GM12878 (cell line): Measurements from ENCODE around the gene RHEBL1. TPM values are rescaled to one million over a fixed set of nuclear protein-coding genes. Genes with fewer than 3 reads are reported as not detected.

ENCODE experiments used
- ATAC-seq: fragments of 200-7000 bp; cut with Tn5 transposase; 3 replicates; pipeline ENCODE4 v1.9.1; 2020; ENCODE audit warnings: mild to moderate bottlenecking, moderate library complexity
- BruUV-seq: library from RNA; stranded (reverse); fragments of 400-500 nt; replicated peaks from 2 replicates; lab custom pipeline; 2021; lab: Mats Ljungman, UMichigan
- CTCF ChIA-PET: fragments of 300-600 bp; sonication (Branson Sonifier 250); formaldehyde crosslinking; extraction: SDS; loops from one replicate; lab custom pipeline; 2021; ENCODE audit warnings: inconsistent platforms; lab: Yijun Ruan, JAX
- POLR2A ChIA-PET: fragments of 350-600 bp; formaldehyde crosslinking; extraction: SDS; loops from one replicate; lab custom pipeline; 2021; ENCODE audit warnings: inconsistent platforms; lab: Charles Lee
- RAD21 ChIA-PET: fragments of 300-600 bp; sonication (Branson Sonifier 250); formaldehyde crosslinking; loops from one replicate; lab custom pipeline; 2023; ENCODE audit warnings: antibody characterized with exemption; ENCODE audit not compliant: unreplicated experiment; lab: Charles Lee
- SMC1A ChIA-PET: fragments of 300-600 bp; sonication (Branson Sonifier 250); formaldehyde crosslinking; loops from one replicate; lab custom pipeline; 2023; ENCODE audit not compliant: unreplicated experiment, uncharacterized antibody; lab: Charles Lee
- DNase-seq: peaks from one replicate; pipeline ENCODE4 v3.0.0-alpha.2; 2011; ENCODE audit warnings: low read depth, low spot score
- FAIRE-seq: peaks from 3 replicates; lab custom pipeline; 2011; peaks lifted over from hg19 to GRCh38; lab: Jason Lieb, UNC
- H2AFZ ChIP-seq: 2 replicates; pipeline ENCODE4 v1.6.0; 2011; ENCODE audit warnings: low read depth, low read length, control low read depth; ENCODE audit not compliant: control insufficient read depth
- H3K27ac ChIP-seq: 2 replicates; pipeline ENCODE4 v1.5.1; 2011; ENCODE audit warnings: control low read depth; ENCODE audit not compliant: control insufficient read depth, insufficient read depth
- H3K27me3 ChIP-seq, 2 experiments: replicated peaks in 1 of 2; 2 replicates each; pipeline versions ENCODE4 v1.6.0 to v1.6.1; 2011; ENCODE audit warnings: low read length in 1 of 2; ENCODE audit not compliant: control insufficient read depth in 2 of 2, insufficient read depth in 2 of 2
- H3K36me3 ChIP-seq, 2 experiments: 2 replicates each; pipeline ENCODE4 v1.5.1; 2011; ENCODE audit warnings: low read length in 1 of 2; ENCODE audit not compliant: control insufficient read depth in 2 of 2, insufficient read depth in 2 of 2
- H3K4me1 ChIP-seq: 2 replicates; pipeline ENCODE4 v1.6.1; 2011; ENCODE audit warnings: mild to moderate bottlenecking, low read length, moderate library complexity, mixed read lengths; ENCODE audit not compliant: control insufficient read depth, insufficient read depth
- H3K4me2 ChIP-seq: 2 replicates; pipeline ENCODE4 v1.6.0; 2011; ENCODE audit warnings: control low read depth; ENCODE audit not compliant: control insufficient read depth, insufficient read depth
- H3K4me3 ChIP-seq: fragments of 200-600 bp; sonication (generic); 2 replicates; pipeline ENCODE4 v1.5.1; 2016
- H3K79me2 ChIP-seq: 2 replicates; pipeline ENCODE4 v1.6.0; 2011; ENCODE audit warnings: low read length; ENCODE audit not compliant: control insufficient read depth, insufficient read depth
- H3K9ac ChIP-seq: 2 replicates; pipeline ENCODE4 v1.8.0; 2011; ENCODE audit warnings: low read length, control low read depth, mixed read lengths; ENCODE audit not compliant: control insufficient read depth, insufficient read depth
- H3K9me3 ChIP-seq: replicated peaks from 3 replicates; pipeline ENCODE4 v1.5.1; 2011; ENCODE audit warnings: mild to moderate bottlenecking, low read length; ENCODE audit not compliant: control insufficient read depth, insufficient read depth
- H4K20me1 ChIP-seq: 2 replicates; pipeline ENCODE4 v1.6.0; 2011; ENCODE audit not compliant: control insufficient read depth, insufficient read depth
- BCLAF1 ChIP-seq: fragments of 450-650 bp; IDR thresholded peaks from 2 replicates; pipeline ENCODE4 v1.6.1; 2017; ENCODE audit warnings: antibody characterized with exemption, mild to moderate bottlenecking, moderate library complexity
- DPF2 ChIP-seq: fragments of 450-650 bp; IDR thresholded peaks from 2 replicates; pipeline ENCODE4 v1.6.1; 2017; ENCODE audit warnings: mild to moderate bottlenecking
- FOS ChIP-seq: IDR thresholded peaks from 3 replicates; pipeline ENCODE4 v1.6.1; 2011; ENCODE audit warnings: borderline replicate concordance; ENCODE audit not compliant: insufficient read length; ENCODE audit errors: extremely low read depth
- KLF5 ChIP-seq: fragments of 450-650 bp; IDR thresholded peaks from 2 replicates; pipeline ENCODE4 v1.6.1; 2014; ENCODE audit warnings: mild to moderate bottlenecking; ENCODE audit not compliant: partially characterized antibody
- NFYB ChIP-seq: IDR thresholded peaks from 2 replicates; pipeline ENCODE4 v1.6.1; 2011; ENCODE audit warnings: low read depth, mild to moderate bottlenecking, low read length, improper control_type of control experiment, moderate library complexity; ENCODE audit not compliant: insufficient read depth
- NR2C2 ChIP-seq: IDR thresholded peaks from 2 replicates; pipeline ENCODE4 v1.6.1; 2011; ENCODE audit warnings: borderline replicate concordance, low read depth; ENCODE audit not compliant: control insufficient read depth, insufficient read length
- PAX5 ChIP-seq: IDR thresholded peaks from 2 replicates; pipeline ENCODE4 v1.6.1; 2011; ENCODE audit warnings: low read depth, low read length, borderline replicate concordance
- PKNOX1 ChIP-seq: fragments of 450-650 bp; IDR thresholded peaks from 2 replicates; pipeline ENCODE4 v1.6.1; 2016; ENCODE audit warnings: mild to moderate bottlenecking
- POLR2A ChIP-seq: IDR thresholded peaks from 2 replicates; pipeline ENCODE4 v1.6.1; 2011; ENCODE audit warnings: low read depth, mild to moderate bottlenecking, low read length
- POU2F2 ChIP-seq: IDR thresholded peaks from 3 replicates; pipeline ENCODE4 v1.6.1; 2011; ENCODE audit warnings: low read depth, mild to moderate bottlenecking, low read length, borderline replicate concordance
- RUNX3 ChIP-seq: IDR thresholded peaks from 2 replicates; pipeline ENCODE4 v1.6.1; 2012; ENCODE audit warnings: low read length, inconsistent platforms
- SMAD1 ChIP-seq: fragments of 450-650 bp; IDR thresholded peaks from 2 replicates; pipeline ENCODE4 v1.6.1; 2018; ENCODE audit warnings: mild to moderate bottlenecking, low read depth; ENCODE audit not compliant: partially characterized antibody
- TCF7 ChIP-seq: IDR thresholded peaks from 2 replicates; pipeline ENCODE4 v1.6.1; 2014; ENCODE audit warnings: antibody characterized with exemption, borderline replicate concordance
- WGBS: methylation state at CpG from one replicate; pipeline ENCODE4 v1.1.6; 2016; ENCODE audit warnings: low lambda C conversion rate; ENCODE audit not compliant: insufficient replicate concordance, insufficient coverage; ENCODE audit errors: missing lambda C conversion rate; 5-methylcytosine and 5-hydroxymethylcytosine counted together
- in situ Hi-C: fragments of 300-500 bp; cut with MboI; formaldehyde crosslinking; loops from 9 replicates; pipeline ENCODE4 v1.14.3; 2018; ENCODE audit warnings: mixed read lengths
- intact Hi-C: fragments of 100-400 bp; cut with micrococcal nuclease; formaldehyde crosslinking; loops from one replicate; pipeline ENCODE4 v1.14.2; 2022; ENCODE audit not compliant: unreplicated experiment
- polyA plus RNA-seq, 11 experiments: library from polyadenylated mRNA; depleted of rRNA in 4 of 11; unstranded in 6 of 11; stranded (reverse) in 5 of 11; fragments of >200 nt; fragmentation: Nextera tagmentation in 4 of 11; fragmentation: Illumina TruSeq in 1 of 11; extraction: Ambion mirVana in 4 of 11; extraction: Trizol in 1 of 11; gene quantifications; 1 replicate in 1 of 11; 2 replicates in 10 of 11; pipeline versions ENCODE4 v1.2.1 to v1.2.3, GENCODE V29; 2011 to 2016; ENCODE audit warnings: inconsistent platforms in 2 of 11, missing spikeins in 2 of 11, low read depth in 1 of 11
- total RNA-seq, 4 experiments: library from RNA; depleted of rRNA in 3 of 4; stranded (reverse); fragments of >200 nt in 3 of 4; fragmentation: Illumina TruSeq in 1 of 4; extraction: Trizol in 1 of 4; gene quantifications; 2 replicates each; pipeline versions ENCODE4 v1.2.1 to v1.2.3, GENCODE V29; 2013 to 2021

RHEBL1 gene
- total and polyA plus RNA-seq, 10 of the 15 experiments (the other 5 are each of a cell fraction or from before 2014, with no cell fraction given), result 5.9 to 18.7 (median 12.0) TPM

- ChIA-PET POLR2A (no interaction called here), CTCF (interaction anchor here (0.9 to 1.8 kb wide), 3 partner anchors 13 to 33 kb away, joined by 3 to 13 read pairs (median 3); no protein-coding TSS in a partner anchor), SMC1A (no interaction called here), RAD21 (interaction anchor here (1.5 kb wide), 1 partner anchor 12 kb away, joined by 3 read pairs; no protein-coding TSS in a partner anchor)
- no peak overlapping the region for H2AFZ ChIP-seq
- peaks cover 23 to 41% of the 10 kb centered on the region in 2 experiments for H3K36me3 ChIP-seq
- DNase-seq (no peak), ATAC-seq (no peak; the same call in 2 of the 3 replicates), FAIRE-seq (no peak)
- no peaks in the 10 kb centered on the region for H3K4me1 ChIP-seq
- 94% methylated on average over 16 of the region's 19 CpGs for WGBS
- intact Hi-C loops, result no loop called here
- no peak overlapping the region for H3K4me3 ChIP-seq
- BruUV-seq, result TSS peak; percentile 5
- H3K9me3 ChIP-seq, result no peaks in the 10 kb centered on the region
- in situ Hi-C loops, result no loop called here
- no peaks in the 10 kb centered on the region for H4K20me1 ChIP-seq
- H3K79me2 ChIP-seq, result no peaks in the 10 kb centered on the region
- H3K27me3 ChIP-seq, result no peaks in the 10 kb centered on the region
- no peak overlapping the region for H3K4me2 ChIP-seq
- TF ChIP-seq POLR2A (peak; percentile 57; the same call in 1 of the 2 replicates), DPF2 (no peak), FOS (no peak)
- no peak overlapping the region for H3K27ac ChIP-seq
- no peak overlapping the region for H3K9ac ChIP-seq
Measured at GRCh38 chr12:49030714-49031572, 38.8 kb downstream of the RHEBL1 start.

GRCh38 chr12:49030119-49030518, 39.7 kb downstream of the RHEBL1 start:
- FAIRE-seq (no peak), DNase-seq (no peak), ATAC-seq (no peak)
- in situ Hi-C loops, result no loop called here
- SMC1A ChIA-PET, result no interaction called here
- Histone ChIP-seq H3K27ac (no peak overlapping the region), H3K27me3 (no peaks in the 10 kb centered on the region), H3K36me3 (peaks cover 26 to 41% of the 10 kb centered on the region in 2 experiments), H3K9me3 (no peaks in the 10 kb centered on the region), H3K4me1 (no peaks in the 10 kb centered on the region), H4K20me1 (no peaks in the 10 kb centered on the region), H2AFZ (no peak overlapping the region), H3K4me2 (no peak overlapping the region), H3K4me3 (no peak overlapping the region), H3K79me2 (no peaks in the 10 kb centered on the region), H3K9ac (no peak overlapping the region)
- RAD21 ChIA-PET, result interaction anchor here (1.5 kb wide), 1 partner anchor 11 kb away, joined by 3 read pairs; no protein-coding TSS in a partner anchor
- WGBS, result 98% methylated on average over 7 of the region's 8 CpGs
- POLR2A ChIA-PET, result interaction anchor here (0.5 to 1.2 kb wide), 3 partner anchors 9 to 877 kb away, joined by 3 to 4 read pairs (median 4); no protein-coding TSS in a partner anchor
- no TSS peak for BruUV-seq
- CTCF ChIA-PET, result interaction anchor here (0.6 to 1.8 kb wide), 5 partner anchors 10 to 86 kb away, joined by 3 to 13 read pairs (median 5); no protein-coding TSS in a partner anchor
- intact Hi-C loops, result no loop called here
- TF ChIP-seq SMAD1 (no peak), PKNOX1 (no peak), NR2C2 (no peak), RUNX3 (no peak), NFYB (no peak), BCLAF1 (no peak), POU2F2 (no peak), PAX5 (no peak), KLF5 (no peak), TCF7 (no peak)
